Nephron progenitor cell (in vitro differentiated cells): ENCODE results near the gene ALLC.
A peak's percentile ranks its signal among the peaks of the same experiment; 100 is the strongest.

Experiments used
- DNase-seq: peaks from one replicate; pipeline ENCODE4 v3.0.0; 2021
- H3K27ac Mint-ChIP-seq: 2 replicates; pipeline ENCODE4 v1.8.0; 2021; ENCODE audit warnings: mild to moderate bottlenecking, moderate library complexity, mixed read lengths
- H3K27me3 Mint-ChIP-seq: 2 replicates; pipeline ENCODE4 v1.8.0; 2021; ENCODE audit warnings: mild to moderate bottlenecking, low read depth, mixed read lengths; ENCODE audit not compliant: poor library complexity
- H3K36me3 Mint-ChIP-seq: 2 replicates; pipeline ENCODE4 v1.8.0; 2021; ENCODE audit warnings: low read depth, mixed read lengths
- H3K4me1 Mint-ChIP-seq: 2 replicates; pipeline ENCODE4 v1.8.0; 2021; ENCODE audit warnings: mixed read lengths
- H3K4me3 Mint-ChIP-seq: 2 replicates; pipeline ENCODE4 v1.8.0; 2021; ENCODE audit warnings: mild to moderate bottlenecking, moderate library complexity, mixed read lengths
- H3K9me3 Mint-ChIP-seq: 2 replicates; pipeline ENCODE4 v1.8.0; 2021; ENCODE audit warnings: mild to moderate bottlenecking, moderate library complexity, mixed read lengths
- CTCF ChIP-seq: fragments of 200-600 bp; sonication (generic); IDR thresholded peaks from 2 replicates; pipeline ENCODE4 v1.5.0; 2021; ENCODE audit warnings: antibody characterized with exemption

ALLC gene

DNA sequence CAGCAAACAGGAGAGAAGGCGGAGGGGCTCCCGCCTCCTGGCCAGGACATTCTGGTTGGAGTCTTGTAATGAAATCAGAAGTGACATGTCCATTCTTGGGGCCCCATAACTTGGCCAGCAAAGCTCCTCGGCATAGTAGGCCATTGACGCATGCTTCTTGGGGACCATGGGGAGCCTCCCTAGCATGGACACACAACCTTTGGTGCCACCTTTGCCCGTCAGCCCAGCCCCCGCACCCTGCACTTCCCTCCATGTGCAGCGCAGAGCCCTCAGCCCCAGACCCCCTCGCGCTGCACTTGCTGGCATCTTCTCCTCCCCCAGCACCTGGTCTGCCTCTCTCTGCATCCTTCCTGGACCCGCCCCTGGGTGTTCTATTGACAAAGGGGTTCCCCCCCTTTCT is 68.5 kb downstream of the ALLC start:
- H3K4me1 Mint-ChIP-seq: peaks cover 24% of the 10 kb centered on the region
- H3K4me3 Mint-ChIP-seq: no peak overlapping the region
- peaks cover 35% of the 10 kb centered on the region for H3K27me3 Mint-ChIP-seq
- no peaks in the 10 kb centered on the region for H3K36me3 Mint-ChIP-seq
- TF ChIP-seq CTCF: no peak
- no peak for DNase-seq
- H3K9me3 Mint-ChIP-seq: peaks cover 10% of the 10 kb centered on the region
- H3K27ac Mint-ChIP-seq: no peak overlapping the region

GRCh38 chr2:3727397-3728045 is 69.5 kb downstream of the ALLC start:
- no peak overlapping the region for H3K27ac Mint-ChIP-seq
- peak overlapping the region; percentile 68 for H3K4me3 Mint-ChIP-seq
- H3K27me3 Mint-ChIP-seq: peaks cover 38% of the 10 kb centered on the region
- no peak for DNase-seq
- peaks cover 24% of the 10 kb centered on the region for H3K4me1 Mint-ChIP-seq
- no peaks in the 10 kb centered on the region for H3K36me3 Mint-ChIP-seq
- H3K9me3 Mint-ChIP-seq: peaks cover 6% of the 10 kb centered on the region
- no peak for TF ChIP-seq CTCF

DNA sequence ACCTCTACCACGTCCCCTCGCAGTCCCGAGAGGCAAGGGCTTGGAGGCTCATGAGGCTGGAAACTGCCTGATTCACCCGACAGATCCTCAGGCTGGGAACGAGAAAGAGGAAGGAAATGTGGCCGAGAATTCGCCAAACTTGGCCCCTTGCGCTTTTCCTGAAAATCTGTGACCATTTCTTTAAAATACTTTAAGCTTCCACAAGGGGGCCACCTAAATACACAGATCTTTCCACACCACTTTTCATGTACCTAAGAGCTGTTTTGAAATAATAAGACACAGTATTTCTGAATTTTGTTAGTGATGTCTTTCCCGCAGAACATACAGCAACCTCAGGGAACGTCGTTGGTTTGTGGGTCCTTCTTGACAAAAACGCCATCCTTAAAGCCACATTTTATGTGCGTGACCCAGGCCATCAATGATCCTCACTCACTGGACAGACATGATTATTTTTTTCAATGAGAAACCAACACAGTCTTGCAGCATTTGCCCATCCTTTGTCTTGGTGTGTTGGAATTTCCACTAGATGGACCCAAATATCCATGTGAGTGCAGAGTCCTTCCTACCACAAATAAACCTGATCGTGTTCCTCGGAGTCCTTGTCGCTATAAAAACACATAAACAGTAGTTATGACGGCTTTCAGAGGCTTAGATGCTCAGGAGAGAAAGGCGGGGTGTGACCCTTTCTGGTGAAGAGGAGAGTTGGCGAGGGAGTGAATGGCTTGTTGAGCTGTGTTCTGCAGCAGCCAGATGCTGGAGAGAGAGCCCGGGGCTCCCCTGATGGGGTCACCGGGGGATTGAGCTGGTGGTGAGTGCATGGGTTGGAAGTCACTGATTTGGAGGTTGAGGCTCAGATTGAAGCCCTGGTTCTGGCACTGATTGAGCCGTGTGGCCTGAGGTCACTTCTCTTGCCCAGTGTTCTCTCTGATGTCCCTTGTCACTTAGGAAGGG is 70.4 kb downstream of the ALLC start:
- TF ChIP-seq CTCF: peak; percentile 64
- Mint-ChIP-seq H3K27me3 (peaks cover 37% of the 10 kb centered on the region), H3K36me3 (no peaks in the 10 kb centered on the region), H3K9me3 (peaks cover 6% of the 10 kb centered on the region), H3K4me3 (peak overlapping the region; percentile 68), H3K27ac (no peak overlapping the region), H3K4me1 (peaks cover 24% of the 10 kb centered on the region)
- peak; percentile 26 for DNase-seq

DNA sequence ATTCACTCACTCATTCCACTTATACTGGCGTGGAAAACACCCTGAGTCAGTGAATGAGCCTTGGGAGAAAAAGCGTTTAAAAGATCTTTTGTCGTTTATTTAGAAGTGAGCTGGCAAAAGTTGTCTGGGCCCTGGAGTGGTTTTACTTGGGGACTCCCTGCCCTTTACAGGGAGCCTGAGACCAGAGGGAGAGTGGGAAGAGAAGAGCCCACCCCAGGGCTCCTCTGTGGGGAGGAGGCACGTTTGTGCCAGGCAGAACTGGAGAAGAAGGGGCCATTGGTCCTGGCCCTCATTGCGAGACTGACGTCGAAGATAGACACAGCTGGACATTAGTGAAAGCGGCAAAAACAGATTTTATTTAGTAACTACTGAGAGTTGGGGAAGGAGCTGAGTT is 71.1 kb downstream of the ALLC start:
- peaks cover 31% of the 10 kb centered on the region for H3K27me3 Mint-ChIP-seq
- H3K27ac Mint-ChIP-seq: no peak overlapping the region
- H3K36me3 Mint-ChIP-seq: no peaks in the 10 kb centered on the region

GRCh38 chr2:3729786-3730185 is 71.8 kb downstream of the ALLC start:
- DNase-seq: no peak
- Mint-ChIP-seq H3K4me3 (no peak overlapping the region), H3K4me1 (peaks cover 24% of the 10 kb centered on the region), H3K27me3 (peaks cover 27% of the 10 kb centered on the region), H3K27ac (no peak overlapping the region), H3K36me3 (no peaks in the 10 kb centered on the region), H3K9me3 (peaks cover 3% of the 10 kb centered on the region)
- no peak for TF ChIP-seq CTCF

More for the DNA sequence above, 71.1 kb downstream of the ALLC start:
- peaks cover 24% of the 10 kb centered on the region for H3K4me1 Mint-ChIP-seq
- DNase-seq: no peak
- TF ChIP-seq CTCF: no peak
- peaks cover 6% of the 10 kb centered on the region for H3K9me3 Mint-ChIP-seq
- H3K4me3 Mint-ChIP-seq: no peak overlapping the region
